Lung microvascular endothelial cell (primary cell): ENCODE measurements around the gene S100PBP. TPM values are rescaled to one million over a fixed set of nuclear protein-coding genes. Genes with fewer than 3 reads are reported as not detected.

Source experiments
- DNase-seq, 2 donors: peaks; one replicate each; pipeline versions ENCODE4 v3.0.0 to v3.0.0-alpha.2; 2010; ENCODE audit warnings: low read depth in 2 of 2
- total RNA-seq: library from RNA; depleted of rRNA; stranded (reverse); fragments of >200 nt; gene quantifications from 2 replicates; pipeline ENCODE4 v1.2.1, GENCODE V29; 2014

Gene S100PBP
- total RNA-seq, 1 donor from 2014 or later = 13.5 TPM

GRCh38 chr1:32825181-32825580 lies 7.7 kb downstream of the S100PBP start:
- DNase-seq = peak in 1 of 2 donors; percentile 12

GRCh38 chr1:32828341-32828740 lies 10.9 kb downstream of the S100PBP start:
- DNase-seq = peak; percentile 3 to 50

DNA sequence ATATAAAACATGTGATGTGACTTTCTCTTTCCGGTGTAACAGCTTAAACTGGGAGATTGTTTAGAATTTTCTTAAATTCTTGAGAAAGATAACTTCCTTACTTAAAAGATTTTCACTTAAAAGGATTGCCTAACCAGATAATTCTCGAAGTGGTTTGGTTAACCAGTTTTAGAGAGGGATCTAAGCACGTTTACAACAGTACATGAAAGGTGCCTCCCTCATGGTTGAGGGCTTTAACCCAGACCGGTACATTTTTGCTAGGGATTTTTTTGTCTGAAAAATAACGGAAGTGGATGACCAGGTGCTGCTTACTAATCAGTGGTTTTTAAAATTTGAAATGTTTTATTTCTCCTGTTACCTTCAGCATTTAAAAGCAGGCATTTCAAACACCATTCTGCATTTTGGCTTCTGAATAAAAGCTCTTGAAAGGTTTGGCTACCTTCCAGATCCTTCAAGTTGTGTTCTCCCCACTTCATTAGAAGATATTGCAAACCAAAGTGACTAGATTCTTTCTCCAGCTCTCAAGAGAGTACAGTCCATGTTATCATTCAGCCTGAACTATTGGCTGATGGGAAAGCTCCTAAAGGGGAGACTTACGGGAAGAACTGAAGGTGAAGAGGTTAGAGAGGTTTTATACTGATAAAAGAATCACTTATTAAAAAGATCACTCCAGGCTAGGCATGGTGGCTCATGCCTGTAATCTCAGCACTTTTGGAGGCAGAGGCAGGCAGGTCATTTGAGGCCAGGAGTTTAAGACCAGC lies 12.8 kb downstream of the S100PBP start:
- no peak for DNase-seq

- DNase-seq = no peak
Observed at GRCh38 chr1:32831878-32832277, 14.4 kb downstream of the S100PBP start.

GRCh38 chr1:32848354-32849063 lies 31.1 kb downstream of the S100PBP start:
- no peak for DNase-seq

GRCh38 chr1:32855861-32856617 lies 38.6 kb downstream of the S100PBP start:
- no peak for DNase-seq

- no peak for DNase-seq
Observed at GRCh38 chr1:32858136-32858535, 40.7 kb downstream of the S100PBP start.

GRCh38 chr1:32858791-32859190 lies 41.3 kb downstream of the S100PBP start:
- no peak for DNase-seq

DNA sequence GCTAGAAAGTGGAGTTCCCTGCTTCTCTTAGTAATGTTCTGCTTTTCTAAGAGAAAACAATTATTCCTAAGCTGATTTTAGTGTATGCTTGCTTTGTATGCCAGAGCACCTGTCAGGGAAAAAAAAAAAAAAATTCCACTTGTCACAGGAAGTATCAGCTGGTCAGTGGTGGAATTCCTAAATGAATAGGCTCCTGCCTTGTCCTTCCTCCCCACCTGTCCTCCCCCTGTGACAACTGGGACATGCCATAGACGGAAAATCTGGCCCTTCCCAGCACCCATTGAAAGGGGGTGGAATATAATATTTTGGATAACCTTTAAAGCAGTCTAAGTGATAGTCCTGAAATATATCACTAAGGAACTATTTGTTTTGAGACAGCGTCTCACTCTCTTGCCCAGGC lies 42.5 kb downstream of the S100PBP start:
- peak in 1 of 2 donors; percentile 62 for DNase-seq

DNA sequence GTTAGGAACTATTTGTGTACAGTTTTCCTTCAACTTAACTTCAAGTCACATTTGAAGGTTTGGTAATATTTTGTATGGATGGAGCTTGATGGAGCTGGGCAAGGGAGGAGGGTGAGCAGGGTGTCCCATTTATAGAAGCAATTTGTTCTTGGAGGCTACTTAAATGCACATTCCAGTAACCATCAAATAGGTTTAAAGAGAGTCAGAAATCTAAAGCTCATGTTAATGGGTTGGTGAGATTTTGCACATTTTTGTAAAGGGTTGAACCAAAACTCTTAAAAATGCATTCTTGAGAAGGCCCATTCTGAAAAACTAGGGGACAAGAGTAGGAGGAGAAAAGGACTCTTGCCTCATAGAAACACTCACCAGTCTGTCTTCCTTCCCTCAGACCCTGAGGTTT lies 43.1 kb downstream of the S100PBP start:
- DNase-seq = no peak

- no peak for DNase-seq
Observed at GRCh38 chr1:32861904-32862695, 44.6 kb downstream of the S100PBP start.

DNA sequence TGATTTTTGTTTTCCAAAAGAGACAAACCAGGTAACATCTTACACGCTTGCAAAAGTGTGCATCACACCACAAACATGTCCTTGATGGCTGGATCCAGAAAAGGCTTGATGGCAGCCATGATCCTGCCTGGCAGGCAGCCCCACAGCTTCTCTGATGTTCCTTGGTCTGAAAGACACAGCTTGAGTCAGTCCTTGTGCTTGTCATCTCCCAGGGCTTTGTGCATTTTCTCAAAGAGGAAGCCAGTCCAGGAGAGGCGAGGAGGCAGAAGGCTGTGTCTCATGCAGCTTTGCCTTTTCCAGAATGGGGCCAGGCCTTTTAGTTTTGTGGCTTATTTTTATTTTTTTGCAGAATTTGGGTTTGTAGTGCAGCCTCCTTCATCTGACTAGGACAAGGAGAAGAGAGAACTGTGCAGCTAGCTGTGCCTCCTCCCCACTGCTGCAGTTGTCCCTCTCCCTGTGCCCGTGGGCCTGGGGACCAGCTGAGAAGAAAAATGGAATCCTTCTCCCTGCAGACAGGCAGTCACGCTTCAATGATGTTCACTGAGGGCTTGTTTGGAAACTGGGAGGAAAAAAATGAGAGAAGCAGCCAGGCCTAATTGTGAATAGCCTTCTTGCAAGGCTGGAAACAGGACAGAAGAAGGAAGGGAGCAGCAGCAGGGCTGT lies 45.9 kb downstream of the S100PBP start:
- DNase-seq = no peak

GRCh38 chr1:32863881-32864245 lies 46.4 kb downstream of the S100PBP start:
- no peak for DNase-seq

DNA sequence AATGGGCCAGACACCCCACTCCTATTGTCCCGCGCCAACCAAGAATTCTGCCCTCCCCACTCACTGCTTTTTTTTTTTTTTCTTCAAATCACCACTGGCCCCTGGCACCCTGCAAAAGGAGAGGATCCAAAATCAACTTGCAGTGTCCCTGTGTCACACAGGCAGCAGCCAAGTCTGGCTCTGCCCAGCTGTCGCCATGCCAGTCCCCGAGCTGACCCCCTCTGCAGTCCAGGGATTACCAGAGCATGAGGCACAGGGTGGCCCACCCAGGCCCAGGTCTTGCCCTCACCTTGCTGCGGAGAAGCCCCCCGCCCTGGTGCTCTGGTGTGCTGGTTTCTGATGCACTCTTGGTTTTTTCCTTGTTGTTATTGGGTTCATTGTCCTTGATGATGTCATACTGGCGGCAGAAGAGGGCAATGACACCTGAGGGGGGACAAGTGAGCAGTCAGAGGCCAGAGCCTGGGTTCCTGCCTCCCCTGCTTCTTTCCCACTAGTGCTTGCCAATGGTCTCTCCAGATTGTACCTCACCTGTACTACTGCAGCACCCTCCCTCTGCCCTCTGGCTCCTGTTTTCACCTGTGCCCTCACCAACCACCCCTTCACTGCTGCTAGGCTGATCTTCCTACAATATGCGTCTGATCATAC lies 47.0 kb downstream of the S100PBP start:
- DNase-seq = no peak

DNA sequence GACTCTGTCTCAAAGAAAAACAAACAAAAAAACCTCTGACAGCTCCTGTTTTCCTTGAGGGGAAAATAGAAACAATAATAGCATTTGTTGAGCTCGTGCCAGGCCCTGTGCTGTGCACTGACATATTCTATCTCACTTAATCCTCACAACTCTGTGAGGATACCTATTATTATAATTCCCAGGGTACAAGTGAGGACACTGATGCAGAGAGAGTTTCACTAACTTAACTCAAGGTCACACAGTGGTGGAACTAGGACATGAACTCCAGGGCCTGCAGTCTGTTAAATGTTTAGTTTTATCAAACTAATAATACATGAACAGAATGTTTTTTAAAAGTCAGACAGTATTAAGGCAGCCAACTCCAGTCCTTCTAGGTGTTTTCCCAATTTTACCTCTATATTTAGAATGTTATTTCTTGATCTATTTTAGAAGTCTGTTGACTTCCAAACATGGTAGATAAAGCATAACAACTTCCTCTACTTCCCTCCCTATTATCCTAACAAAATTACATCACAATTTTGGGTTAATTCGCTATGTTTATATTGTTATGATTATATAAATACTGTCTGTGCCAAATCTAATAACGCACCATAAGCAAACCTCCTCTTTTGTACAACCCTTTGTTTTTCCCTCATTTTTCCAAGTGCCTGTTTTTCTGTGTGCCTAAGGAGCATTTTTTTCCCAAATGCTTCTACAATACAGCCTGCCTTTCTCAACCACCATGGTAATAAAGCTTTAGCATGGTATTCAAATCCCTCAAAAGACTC lies 48.4 kb downstream of the S100PBP start:
- no peak for DNase-seq

DNA sequence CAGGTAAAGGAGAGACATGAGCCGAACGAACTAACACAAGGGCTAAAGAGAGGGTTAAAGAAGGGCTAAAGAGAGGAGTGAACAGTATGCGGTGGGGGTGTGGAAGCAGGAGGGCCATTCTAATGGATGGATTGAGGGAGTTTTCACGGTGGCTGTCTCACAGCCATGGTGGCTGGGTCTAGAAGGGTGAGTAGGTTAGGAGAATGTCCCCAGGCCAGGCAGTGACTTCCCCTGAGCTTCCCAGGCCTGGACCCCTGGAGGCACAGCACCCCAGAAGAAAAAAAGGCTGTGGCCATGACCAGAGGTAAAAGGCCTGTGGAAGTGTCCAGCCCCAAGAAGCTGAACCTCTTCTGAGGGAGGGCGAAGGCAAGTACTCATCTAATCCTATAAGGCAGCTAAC lies 49.7 kb downstream of the S100PBP start:
- DNase-seq = no peak

DNA sequence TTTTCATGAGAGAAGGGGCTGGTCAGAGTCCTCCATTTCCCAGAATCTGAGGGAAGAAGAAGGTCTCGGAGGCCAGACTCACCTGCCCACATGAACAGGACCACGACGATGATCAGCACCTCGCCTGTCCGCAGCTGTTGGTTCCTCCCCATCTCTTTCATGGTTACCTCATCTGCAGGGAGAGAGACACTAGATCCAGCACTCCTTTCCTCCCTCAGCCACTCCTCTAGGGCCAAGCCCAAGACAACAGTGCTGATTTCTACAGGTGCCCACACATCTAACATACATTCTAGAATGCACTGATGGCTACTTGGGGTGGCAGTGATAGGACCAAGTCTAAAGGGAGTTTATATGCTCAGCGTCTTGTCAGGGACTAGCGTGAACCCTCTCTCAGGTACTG lies 50.2 kb downstream of the S100PBP start:
- no peak for DNase-seq

DNA sequence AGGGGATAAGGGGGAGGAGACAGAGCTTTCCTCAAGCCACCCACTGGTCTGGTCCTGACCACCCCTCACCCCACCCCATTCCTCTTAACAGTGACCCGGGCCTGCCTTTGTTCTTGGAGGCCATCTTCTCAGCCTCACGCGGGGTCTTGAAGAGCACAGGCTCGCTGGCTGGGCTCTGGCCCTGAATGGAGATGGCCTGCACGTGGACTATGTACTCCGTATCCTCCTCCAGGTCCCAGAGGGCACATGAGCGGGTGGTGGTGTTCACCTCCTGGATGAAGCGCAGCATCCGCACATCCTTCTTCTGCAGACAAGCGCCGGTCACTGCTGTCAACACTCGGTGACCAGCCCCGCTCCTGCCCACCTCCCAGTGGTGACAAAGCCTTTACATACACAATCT lies 50.6 kb downstream of the S100PBP start:
- no peak for DNase-seq

- DNase-seq = no peak
Observed at GRCh38 chr1:32868806-32869455, 51.5 kb downstream of the S100PBP start.
